ENCODE data around the gene MRPS31.
A peak's percentile ranks its signal among the peaks of the same experiment; 100 is the strongest.

- TF ChIP-seq CTCF (conservative IDR thresholded peaks at IDR 0.05; ENCODE audit: low read length) (0 out of 2 replicates have a peak, but pooled peaks have one; percentile 24), EZH2phosphoT487 (IDR thresholded peaks at IDR 0.05; ENCODE audit: borderline replicate concordance, low read depth, low read length) (no peak)
Observed at GRCh38 chr13:40688781-40689180, 82.2 kb downstream of the MRPS31 start.

Data from OCI-LY7 (cell line).